ENCODE data around the gene ZNF407.

Gene ZNF407

DNA sequence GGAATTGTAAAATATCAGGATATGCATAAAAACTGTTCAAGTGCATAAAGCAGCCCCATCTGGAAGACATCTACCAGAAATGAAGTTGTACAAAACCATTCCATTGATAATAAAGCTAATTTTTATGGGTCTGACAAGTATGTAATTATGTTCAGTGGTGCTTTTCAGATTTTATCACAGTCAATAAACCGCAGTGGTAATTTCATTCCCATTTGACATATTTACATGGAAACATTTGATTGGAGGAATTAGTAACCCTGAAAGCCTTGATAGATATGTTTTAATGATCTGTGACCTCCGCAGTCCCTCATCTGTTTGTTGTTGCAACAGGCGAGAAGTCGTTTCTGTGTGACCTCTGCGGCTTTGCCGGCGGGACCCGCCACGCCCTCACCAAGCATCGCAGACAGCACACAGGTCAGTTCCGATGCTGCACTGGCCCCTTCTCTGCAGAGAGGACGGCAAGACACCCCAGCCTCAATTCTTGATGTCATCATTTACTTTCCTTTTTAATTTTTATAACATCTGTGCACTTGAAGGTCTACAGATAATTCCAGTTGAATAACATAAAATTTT lies 283.1 kb downstream of the ZNF407 start:
- Histone ChIP-seq H3K4me2 (ENCODE audit: low read length) (no peak overlapping the region), H3F3A (ENCODE audit: control insufficient read depth, insufficient read depth) (no peaks in the 10 kb centered on the region), H3K9me3 (ENCODE audit: control insufficient read depth, insufficient read depth, low read length) (no peaks in the 10 kb centered on the region), H3K9me2 (replicated peaks; ENCODE audit: control insufficient read depth, low read length) (no peaks in the 10 kb centered on the region), H3K36me3 (ENCODE audit: control insufficient read depth, low read length) (peaks cover 8% of the 10 kb centered on the region; the same call in 1 of the 2 replicates), H4K20me1 (ENCODE audit: control insufficient read depth, insufficient read depth, low read depth, low read length) (no peaks in the 10 kb centered on the region), H3K4me1 (ENCODE audit: control insufficient read depth, low read length) (no peaks in the 10 kb centered on the region), H3K27me3 (ENCODE audit: control insufficient read depth, low read length) (no peaks in the 10 kb centered on the region), H3K27ac (ENCODE audit: low read depth, low read length) (no peak overlapping the region), H3K79me2 (ENCODE audit: control insufficient read depth, low read length) (no peaks in the 10 kb centered on the region), H3K4me3 (ENCODE audit: low read length) (no peak overlapping the region)
- no peak for TF ChIP-seq EZH2phosphoT487 (IDR thresholded peaks at IDR 0.05; ENCODE audit: borderline replicate concordance, low read length)
- TF ChIP-seq, protein P1, sequence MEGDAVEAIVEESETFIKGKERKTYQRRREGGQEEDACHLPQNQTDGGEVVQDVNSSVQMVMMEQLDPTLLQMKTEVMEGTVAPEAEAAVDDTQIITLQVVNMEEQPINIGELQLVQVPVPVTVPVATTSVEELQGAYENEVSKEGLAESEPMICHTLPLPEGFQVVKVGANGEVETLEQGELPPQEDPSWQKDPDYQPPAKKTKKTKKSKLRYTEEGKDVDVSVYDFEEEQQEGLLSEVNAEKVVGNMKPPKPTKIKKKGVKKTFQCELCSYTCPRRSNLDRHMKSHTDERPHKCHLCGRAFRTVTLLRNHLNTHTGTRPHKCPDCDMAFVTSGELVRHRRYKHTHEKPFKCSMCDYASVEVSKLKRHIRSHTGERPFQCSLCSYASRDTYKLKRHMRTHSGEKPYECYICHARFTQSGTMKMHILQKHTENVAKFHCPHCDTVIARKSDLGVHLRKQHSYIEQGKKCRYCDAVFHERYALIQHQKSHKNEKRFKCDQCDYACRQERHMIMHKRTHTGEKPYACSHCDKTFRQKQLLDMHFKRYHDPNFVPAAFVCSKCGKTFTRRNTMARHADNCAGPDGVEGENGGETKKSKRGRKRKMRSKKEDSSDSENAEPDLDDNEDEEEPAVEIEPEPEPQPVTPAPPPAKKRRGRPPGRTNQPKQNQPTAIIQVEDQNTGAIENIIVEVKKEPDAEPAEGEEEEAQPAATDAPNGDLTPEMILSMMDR (IDR thresholded peaks at IDR 0.05; ENCODE audit: low read depth, low read length, poor library complexity, severe bottlenecking): no peak

DNA sequence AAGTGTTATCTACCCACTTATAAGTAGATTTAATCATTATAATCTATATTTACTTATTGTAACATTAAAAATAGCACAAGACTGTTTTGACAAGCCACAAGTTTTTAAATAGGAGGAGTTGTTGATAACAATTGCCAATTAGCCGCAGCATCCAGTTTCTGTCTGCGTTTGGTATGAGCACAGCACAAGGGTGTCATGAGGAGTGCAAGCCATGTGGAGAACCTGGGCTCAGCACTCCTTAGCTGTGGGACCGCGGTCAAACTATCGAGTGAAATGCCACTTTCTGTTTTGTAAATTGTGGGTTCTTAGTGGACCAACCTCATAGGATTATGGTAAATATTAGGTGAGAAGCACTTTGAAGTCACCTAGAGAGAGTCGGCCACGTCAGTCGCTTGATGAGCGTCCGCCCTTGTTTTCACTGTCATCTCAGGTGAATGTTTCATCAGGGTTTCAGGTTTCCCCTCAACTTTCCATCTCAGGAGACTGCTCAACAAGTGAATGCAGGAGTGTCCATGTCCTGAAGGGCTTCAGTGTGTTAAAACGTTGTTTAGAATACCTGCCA lies 294.5 kb downstream of the ZNF407 start:
- Histone ChIP-seq H3K4me3 (ENCODE audit: low read length) (no peak overlapping the region), H3K9me2 (replicated peaks; ENCODE audit: control insufficient read depth, low read length) (no peaks in the 10 kb centered on the region), H3K36me3 (ENCODE audit: control insufficient read depth, low read length) (no peaks in the 10 kb centered on the region; the same call in 1 of the 2 replicates), H4K20me1 (ENCODE audit: control insufficient read depth, insufficient read depth, low read depth, low read length) (no peaks in the 10 kb centered on the region), H3K27me3 (ENCODE audit: control insufficient read depth, low read length) (no peaks in the 10 kb centered on the region), H3K4me2 (ENCODE audit: low read length) (no peak overlapping the region), H3K4me1 (ENCODE audit: control insufficient read depth, low read length) (no peaks in the 10 kb centered on the region; the same call in 1 of the 2 replicates), H3K27ac (ENCODE audit: low read depth, low read length) (no peak overlapping the region), H3K9me3 (ENCODE audit: control insufficient read depth, insufficient read depth, low read length) (no peaks in the 10 kb centered on the region), H3F3A (ENCODE audit: control insufficient read depth, insufficient read depth) (no peaks in the 10 kb centered on the region), H3K79me2 (ENCODE audit: control insufficient read depth, low read length) (no peaks in the 10 kb centered on the region)
- no peak for TF ChIP-seq EZH2phosphoT487 (IDR thresholded peaks at IDR 0.05; ENCODE audit: borderline replicate concordance, low read length)
- TF ChIP-seq, protein P1 (IDR thresholded peaks at IDR 0.05; ENCODE audit: low read depth, low read length, poor library complexity, severe bottlenecking): no peak

DNA sequence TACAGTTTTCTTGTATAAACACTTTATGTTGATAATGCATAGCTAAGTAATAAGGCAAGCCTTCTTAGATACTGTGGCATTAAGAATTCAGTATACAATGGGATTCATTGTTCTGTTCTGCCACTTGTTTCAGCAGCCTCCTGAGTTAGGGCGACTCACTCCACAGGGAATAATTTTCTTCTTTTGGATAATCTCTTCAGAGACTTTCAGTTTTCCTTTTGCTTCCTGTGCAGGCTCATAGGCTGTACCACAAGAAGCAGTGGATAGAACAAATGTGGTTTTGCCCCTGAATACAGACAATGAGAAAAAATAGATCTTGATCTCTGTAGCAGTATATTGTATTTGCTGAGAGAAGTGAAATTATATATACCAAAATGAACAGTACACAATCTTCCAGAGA lies 298.0 kb downstream of the ZNF407 start:
- no peak overlapping the region for H3K4me3 ChIP-seq (ENCODE audit: low read length)
- H3K9me2 ChIP-seq (replicated peaks; ENCODE audit: control insufficient read depth, low read length): no peaks in the 10 kb centered on the region
- H3K36me3 ChIP-seq (ENCODE audit: control insufficient read depth, low read length): no peaks in the 10 kb centered on the region
- peaks cover 6% of the 10 kb centered on the region for H3K4me1 ChIP-seq (ENCODE audit: control insufficient read depth, low read length)
- TF ChIP-seq, protein P1 (IDR thresholded peaks at IDR 0.05; ENCODE audit: low read depth, low read length, poor library complexity, severe bottlenecking): no peak
- no peak for TF ChIP-seq EZH2phosphoT487 (IDR thresholded peaks at IDR 0.05; ENCODE audit: borderline replicate concordance, low read length)
- no peaks in the 10 kb centered on the region for H3K79me2 ChIP-seq (ENCODE audit: control insufficient read depth, low read length)
- no peaks in the 10 kb centered on the region for H3K9me3 ChIP-seq (ENCODE audit: control insufficient read depth, insufficient read depth, low read length)
- H3K27me3 ChIP-seq (ENCODE audit: control insufficient read depth, low read length): no peaks in the 10 kb centered on the region
- no peak overlapping the region for H3K27ac ChIP-seq (ENCODE audit: low read depth, low read length)
- no peaks in the 10 kb centered on the region for H4K20me1 ChIP-seq (ENCODE audit: control insufficient read depth, insufficient read depth, low read depth, low read length)
- no peak overlapping the region for H3K4me2 ChIP-seq (ENCODE audit: low read length)
- H3F3A ChIP-seq (ENCODE audit: control insufficient read depth, insufficient read depth): no peaks in the 10 kb centered on the region
